HepG2 (cell line): ENCODE data around the gene SERHL2. TPM values are rescaled to one million over a fixed set of nuclear protein-coding genes. Genes with fewer than 3 reads are reported as not detected.

Experiments used
- ATF4 ChIP-seq, 2 experiments: fragments of 450-650 bp in 1 of 2; sonication (generic) in 1 of 2; formaldehyde crosslinking; IDR thresholded peaks; 2 replicates each; pipeline versions ENCODE4 v1.5.0 to v1.8.0; 2020 to 2022; ENCODE audit warnings: mild to moderate bottlenecking in 1 of 2, missing genetic modification reagents in 1 of 2
- ELK4 ChIP-seq: sonication (generic); formaldehyde crosslinking; IDR thresholded peaks from 2 replicates; pipeline ENCODE4 v1.9.0; 2021; ENCODE audit warnings: missing genetic modification reagents, borderline replicate concordance
- MBD4 ChIP-seq: IDR thresholded peaks from 2 replicates; pipeline ENCODE4 v1.6.1; 2012; ENCODE audit warnings: low read length, inconsistent platforms, borderline replicate concordance
- MXI1 ChIP-seq: IDR thresholded peaks from 3 replicates; pipeline ENCODE4 v1.6.1; 2012; ENCODE audit warnings: low read depth, low read length, inconsistent platforms, borderline replicate concordance
- PATZ1 ChIP-seq: sonication (generic); formaldehyde crosslinking; IDR thresholded peaks from 2 replicates; pipeline ENCODE4 v1.4.0; 2020; ENCODE audit warnings: missing genetic modification reagents
- RXRA ChIP-seq: sonication (generic); formaldehyde crosslinking; IDR thresholded peaks from 2 replicates; pipeline ENCODE4 v1.5.1; 2020; ENCODE audit warnings: missing genetic modification reagents
- SRSF9 ChIP-seq: fragments of 200-400 bp; formaldehyde crosslinking; IDR thresholded peaks from 2 replicates; pipeline ENCODE4 v1.6.1; 2018; ENCODE audit warnings: borderline replicate concordance, mild to moderate bottlenecking, low read depth, low read length; ENCODE audit not compliant: insufficient read depth, poor library complexity, severe bottlenecking
- ZBTB8A ChIP-seq: sonication (generic); formaldehyde crosslinking; IDR thresholded peaks from 2 replicates; pipeline ENCODE4 v1.4.0; 2020; ENCODE audit warnings: mild to moderate bottlenecking, low read depth, missing genetic modification reagents, borderline replicate concordance
- ZNF235 ChIP-seq: sonication (generic); formaldehyde crosslinking; IDR thresholded peaks from 2 replicates; pipeline ENCODE4 v1.8.1; 2023; ENCODE audit warnings: mild to moderate bottlenecking, missing genetic modification reagents, borderline replicate concordance
- ZNF251 ChIP-seq: sonication (generic); formaldehyde crosslinking; IDR thresholded peaks from 2 replicates; pipeline ENCODE4 v1.9.0; 2021; ENCODE audit warnings: mild to moderate bottlenecking, missing genetic modification reagents
- ZNF580 ChIP-seq: IDR thresholded peaks from 2 replicates; pipeline ENCODE4 v1.6.1; 2016; ENCODE audit warnings: low read depth, borderline replicate concordance
- ZNF678 ChIP-seq: sonication (generic); formaldehyde crosslinking; IDR thresholded peaks from 2 replicates; pipeline ENCODE4 v1.4.0; 2020; ENCODE audit warnings: mild to moderate bottlenecking, missing genetic modification reagents
- ZNF7 ChIP-seq: IDR thresholded peaks from 2 replicates; pipeline ENCODE4 v1.6.1; 2016; ENCODE audit warnings: missing biosample characterization, missing genetic modification reagents
- ZNF770 ChIP-seq: sonication (generic); formaldehyde crosslinking; IDR thresholded peaks from 2 replicates; pipeline ENCODE4 v1.5.0; 2020; ENCODE audit warnings: mild to moderate bottlenecking, missing genetic modification reagents
- polyA plus RNA-seq, 8 experiments: library from polyadenylated mRNA; depleted of rRNA in 3 of 8; stranded (reverse) in 7 of 8; unstranded in 1 of 8; fragments of >200 nt; fragmentation: Illumina TruSeq in 4 of 8; extraction: Trizol in 4 of 8; gene quantifications; 2 replicates each; pipeline versions ENCODE4 v1.2.1 to v1.2.3, GENCODE V29; 2011 to 2016; ENCODE audit warnings: low read depth in 4 of 8, missing spikeins in 1 of 8, mixed read lengths in 1 of 8; ENCODE audit not compliant: insufficient read depth in 1 of 8
- total RNA-seq, 5 experiments: library from RNA; depleted of rRNA; stranded (reverse); fragments of >200 nt; fragmentation: Illumina TruSeq; extraction: Trizol; gene quantifications; 2 replicates each; pipeline ENCODE4 v1.2.3, GENCODE V29; 2016; ENCODE audit warnings: low read depth in 1 of 5
- TF ChIP-seq, protein P1 (sequence below): sonication (generic); formaldehyde crosslinking; IDR thresholded peaks from 2 replicates; pipeline ENCODE4 v1.4.0; 2020; ENCODE audit warnings: missing genetic modification reagents, borderline replicate concordance
- TF ChIP-seq, protein P2 (sequence below): sonication (generic); formaldehyde crosslinking; IDR thresholded peaks from 2 replicates; pipeline ENCODE4 v1.4.0; 2020; ENCODE audit warnings: missing genetic modification reagents, mild to moderate bottlenecking, borderline replicate concordance

The SERHL2 gene
- total and polyA plus RNA-seq, 2 of the 13 experiments (the other 11 are each of a cell fraction or from before 2014, with no cell fraction given), result 1.0 to 1.8 TPM

DNA sequence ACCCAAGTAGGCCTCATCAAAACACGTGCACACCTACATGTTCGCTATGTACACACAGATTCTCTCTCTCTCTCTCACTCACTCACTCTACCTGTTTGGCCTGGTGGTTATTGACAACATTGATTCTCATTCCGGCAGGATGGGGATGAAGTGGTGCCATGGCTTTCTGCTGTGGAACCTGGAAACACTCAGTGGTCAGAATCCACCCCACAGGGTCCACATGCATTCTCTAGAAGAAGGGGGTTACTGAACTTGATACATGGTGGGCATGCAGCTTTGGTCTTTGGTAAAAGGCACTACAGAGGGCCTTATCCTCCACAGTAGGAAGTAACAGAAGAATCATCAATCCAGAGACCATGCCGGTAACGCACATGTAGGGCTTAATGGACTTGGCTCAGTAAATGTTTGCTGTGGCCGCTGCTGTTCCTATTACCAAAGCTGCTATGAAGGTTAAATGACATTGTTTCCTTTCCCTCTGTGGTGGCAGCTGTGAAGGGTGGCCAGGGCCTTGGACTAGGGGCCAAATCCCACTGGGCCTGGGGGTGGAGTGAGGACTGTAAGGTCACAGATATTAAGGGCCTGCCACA, 48.2 kb downstream of the SERHL2 start (continued):
- TF ChIP-seq ZNF235 (CRISPR knock-in tag), result no peak
- no peak for TF ChIP-seq ELK4 (CRISPR knock-in tag)
- TF ChIP-seq MBD4, result no peak
- TF ChIP-seq SRSF9, result no peak
- no peak for TF ChIP-seq ZNF678 (CRISPR knock-in tag)
- TF ChIP-seq ZNF580 (CRISPR knock-in tag), result 0 out of 2 replicates have a peak, but pooled peaks have one; percentile 24
- peak; percentile 59; the same call in 1 of the 3 replicates for TF ChIP-seq MXI1
- no peak for TF ChIP-seq ZNF251 (CRISPR knock-in tag)
- no peak for TF ChIP-seq ZNF770 (CRISPR knock-in tag)
- TF ChIP-seq, protein P1, sequence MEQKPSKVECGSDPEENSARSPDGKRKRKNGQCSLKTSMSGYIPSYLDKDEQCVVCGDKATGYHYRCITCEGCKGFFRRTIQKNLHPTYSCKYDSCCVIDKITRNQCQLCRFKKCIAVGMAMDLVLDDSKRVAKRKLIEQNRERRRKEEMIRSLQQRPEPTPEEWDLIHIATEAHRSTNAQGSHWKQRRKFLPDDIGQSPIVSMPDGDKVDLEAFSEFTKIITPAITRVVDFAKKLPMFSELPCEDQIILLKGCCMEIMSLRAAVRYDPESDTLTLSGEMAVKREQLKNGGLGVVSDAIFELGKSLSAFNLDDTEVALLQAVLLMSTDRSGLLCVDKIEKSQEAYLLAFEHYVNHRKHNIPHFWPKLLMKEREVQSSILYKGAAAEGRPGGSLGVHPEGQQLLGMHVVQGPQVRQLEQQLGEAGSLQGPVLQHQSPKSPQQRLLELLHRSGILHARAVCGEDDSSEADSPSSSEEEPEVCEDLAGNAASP (CRISPR knock-in tag), result peak; percentile 69; the same call in 1 of the 2 replicates
- TF ChIP-seq, protein P2, sequence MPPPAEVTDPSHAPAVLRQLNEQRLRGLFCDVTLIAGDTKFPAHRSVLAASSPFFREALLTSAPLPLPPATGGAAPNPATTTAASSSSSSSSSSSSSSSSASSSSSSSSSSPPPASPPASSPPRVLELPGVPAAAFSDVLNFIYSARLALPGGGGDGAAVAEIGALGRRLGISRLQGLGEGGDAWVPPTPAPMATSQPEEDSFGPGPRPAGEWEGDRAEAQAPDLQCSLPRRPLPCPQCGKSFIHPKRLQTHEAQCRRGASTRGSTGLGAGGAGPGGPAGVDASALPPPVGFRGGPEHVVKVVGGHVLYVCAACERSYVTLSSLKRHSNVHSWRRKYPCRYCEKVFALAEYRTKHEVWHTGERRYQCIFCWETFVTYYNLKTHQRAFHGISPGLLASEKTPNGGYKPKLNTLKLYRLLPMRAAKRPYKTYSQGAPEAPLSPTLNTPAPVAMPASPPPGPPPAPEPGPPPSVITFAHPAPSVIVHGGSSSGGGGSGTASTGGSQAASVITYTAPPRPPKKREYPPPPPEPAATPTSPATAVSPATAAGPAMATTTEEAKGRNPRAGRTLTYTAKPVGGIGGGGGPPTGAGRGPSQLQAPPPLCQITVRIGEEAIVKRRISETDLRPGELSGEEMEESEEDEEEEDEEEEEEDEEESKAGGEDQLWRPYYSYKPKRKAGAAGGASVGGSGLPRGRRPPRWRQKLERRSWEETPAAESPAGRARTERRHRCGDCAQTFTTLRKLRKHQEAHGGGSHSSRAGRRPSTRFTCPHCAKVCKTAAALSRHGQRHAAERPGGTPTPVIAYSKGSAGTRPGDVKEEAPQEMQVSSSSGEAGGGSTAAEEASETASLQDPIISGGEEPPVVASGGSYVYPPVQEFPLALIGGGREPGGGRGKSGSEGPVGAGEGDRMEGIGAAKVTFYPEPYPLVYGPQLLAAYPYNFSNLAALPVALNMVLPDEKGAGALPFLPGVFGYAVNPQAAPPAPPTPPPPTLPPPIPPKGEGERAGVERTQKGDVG (CRISPR knock-in tag), result 0 out of 2 replicates have a peak, but pooled peaks have one; percentile 26
- 0 out of 2 replicates have a peak, but pooled peaks have one; percentile 49 for TF ChIP-seq PATZ1 (CRISPR knock-in tag)
- TF ChIP-seq ZBTB8A (CRISPR knock-in tag), result no peak
- no peak for TF ChIP-seq ATF4 (CRISPR knock-in tag; IDR thresholded peaks at IDR 0.05)
- no peak; the same call in 1 of the 2 replicates for TF ChIP-seq RXRA (CRISPR knock-in tag)
- no peak for TF ChIP-seq ZNF7 (CRISPR knock-in tag)
